ENCODE measurements around the gene GPATCH11.

GPATCH11 gene

GRCh38 chr2:37100054-37100453 is 15.7 kb downstream of the GPATCH11 start:
- no peak for TF ChIP-seq CTCF (IDR thresholded peaks at IDR 0.05; ENCODE audit: control insufficient read depth, insufficient read depth, low read depth, low read length, missing control alignments)
- H3K4me3 ChIP-seq (ENCODE audit: control insufficient read depth, low read depth, low read length): no peak overlapping the region
- no peak for DNase-seq (ENCODE audit: low read depth)

- no peak for DNase-seq (ENCODE audit: low read depth)
- no peak overlapping the region for H3K4me3 ChIP-seq (ENCODE audit: control insufficient read depth, low read depth, low read length)
- no peak for TF ChIP-seq CTCF (IDR thresholded peaks at IDR 0.05; ENCODE audit: control insufficient read depth, insufficient read depth, low read depth, low read length, missing control alignments)
These were observed 18.3 kb downstream of the GPATCH11 start for GRCh38 chr2:37102588-37102987.

- no peak for DNase-seq (ENCODE audit: low read depth)
- no peak overlapping the region for H3K4me3 ChIP-seq (ENCODE audit: control insufficient read depth, low read depth, low read length)
- no peak for TF ChIP-seq CTCF (IDR thresholded peaks at IDR 0.05; ENCODE audit: control insufficient read depth, insufficient read depth, low read depth, low read length, missing control alignments)
These were observed 19.9 kb downstream of the GPATCH11 start for GRCh38 chr2:37104178-37104577.

DNA sequence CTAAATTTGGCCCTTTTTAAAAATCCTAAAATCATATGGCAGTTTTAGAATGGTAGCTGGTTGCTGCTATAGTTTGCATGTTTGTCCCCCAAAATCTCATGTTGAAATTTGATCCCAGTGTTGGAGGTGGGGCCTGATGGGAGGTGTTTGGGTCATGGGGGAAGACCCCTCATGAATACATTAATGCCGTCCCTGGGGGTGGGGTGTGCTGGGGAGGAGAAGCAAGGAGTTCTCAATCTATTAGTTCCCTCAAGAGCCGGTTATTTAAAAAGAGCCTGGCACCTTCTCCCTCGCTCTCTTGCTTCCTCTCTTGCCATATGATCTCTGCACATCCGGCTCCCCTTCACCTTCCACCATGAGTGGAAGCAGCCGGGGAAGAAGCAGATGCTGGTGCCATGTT is 20.8 kb downstream of the GPATCH11 start:
- no peak for TF ChIP-seq CTCF (IDR thresholded peaks at IDR 0.05; ENCODE audit: control insufficient read depth, insufficient read depth, low read depth, low read length, missing control alignments)
- H3K4me3 ChIP-seq (ENCODE audit: control insufficient read depth, low read depth, low read length): no peak overlapping the region
- no peak for DNase-seq (ENCODE audit: low read depth)

- TF ChIP-seq CTCF (IDR thresholded peaks at IDR 0.05; ENCODE audit: control insufficient read depth, insufficient read depth, low read depth, low read length, missing control alignments): no peak
- no peak overlapping the region for H3K4me3 ChIP-seq (ENCODE audit: control insufficient read depth, low read depth, low read length)
- DNase-seq (ENCODE audit: low read depth): no peak
These were observed 25.2 kb downstream of the GPATCH11 start for GRCh38 chr2:37109523-37109922.

DNA sequence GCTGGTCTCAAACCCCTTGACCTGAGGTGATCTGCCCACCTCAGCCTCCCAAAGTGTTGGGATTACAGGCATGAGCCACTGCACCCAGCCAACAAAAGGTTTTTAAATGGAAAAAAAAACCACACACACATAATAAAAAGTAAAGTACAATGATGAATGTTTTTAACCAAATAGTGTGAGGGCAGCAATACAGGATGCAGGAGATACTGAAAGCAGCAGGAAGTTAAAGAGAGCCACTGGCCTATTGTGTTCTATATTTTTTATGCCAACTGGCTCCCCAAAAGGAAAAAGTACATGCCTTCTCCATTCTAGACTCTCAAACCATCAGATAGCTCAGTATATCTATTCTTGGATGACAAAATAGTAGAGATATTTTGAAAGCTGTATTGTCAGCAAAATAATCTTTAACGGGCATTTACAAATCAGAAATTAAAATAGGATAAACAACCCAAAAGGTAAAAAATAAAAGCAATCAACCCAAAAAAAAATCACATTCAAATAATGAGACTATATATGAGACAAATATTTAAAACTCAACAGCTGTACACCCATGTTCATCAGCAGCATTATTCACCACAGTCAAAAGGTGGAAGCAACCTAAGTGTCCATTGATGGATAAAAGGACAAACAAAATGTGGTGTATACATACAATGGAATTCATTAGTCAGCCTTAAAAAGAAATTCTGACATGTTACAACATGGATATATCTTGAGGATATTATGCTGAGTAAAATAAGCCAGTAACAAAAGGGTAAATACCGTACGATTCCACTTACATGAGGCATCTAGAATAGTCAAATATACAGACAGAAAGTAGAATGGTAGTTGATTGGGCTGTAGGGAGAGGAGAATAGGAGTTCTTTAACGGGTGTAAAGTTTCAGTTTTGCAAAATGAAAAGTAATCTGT is 26.2 kb downstream of the GPATCH11 start:
- H3K4me3 ChIP-seq (ENCODE audit: control insufficient read depth, low read depth, low read length): no peak overlapping the region
- TF ChIP-seq CTCF (IDR thresholded peaks at IDR 0.05; ENCODE audit: control insufficient read depth, insufficient read depth, low read depth, low read length, missing control alignments): no peak
- no peak for DNase-seq (ENCODE audit: low read depth)
